GOT3 (cell line): ENCODE results near the gene APOL1.

Experiments
- DNase-seq: peaks from one replicate; lab custom pipeline; 2025; ENCODE audit warnings: mixed read lengths; lab: John Stamatoyannopoulos, UW

APOL1 gene

DNA sequence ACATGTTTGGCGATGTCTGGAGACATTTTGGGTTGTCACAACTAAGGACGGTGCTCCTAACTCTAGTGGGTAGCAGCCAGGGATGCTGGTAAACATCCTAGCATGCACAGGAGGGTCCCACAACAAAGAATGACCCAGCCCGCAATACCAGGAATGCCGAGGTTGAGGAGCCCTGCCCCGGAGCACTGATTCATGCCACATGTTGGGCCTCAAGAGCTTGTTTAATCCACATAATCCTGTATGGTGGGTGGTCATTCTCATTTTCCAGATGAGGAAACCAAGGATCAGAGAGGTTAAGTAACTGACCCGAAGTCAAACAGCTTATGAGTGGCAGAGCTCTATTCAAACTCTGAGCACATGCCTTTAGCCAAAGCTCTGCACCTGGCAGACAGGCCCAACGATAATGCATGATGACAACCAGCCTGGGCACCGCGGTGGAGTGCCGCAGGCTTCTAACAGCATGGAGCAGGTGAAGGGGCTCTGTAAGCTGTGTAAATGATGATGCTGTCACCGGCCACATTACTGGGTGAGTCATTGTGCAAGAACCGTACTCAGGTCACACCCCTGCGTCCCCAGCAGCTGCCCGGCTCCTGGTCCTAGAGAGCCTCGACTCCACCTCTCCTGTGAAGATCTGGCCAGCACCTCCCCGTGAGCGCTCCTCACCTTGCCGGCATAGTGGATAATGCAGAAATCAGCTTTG is 58.6 kb downstream of the APOL1 start:
- DNase-seq = no peak

- no peak for DNase-seq
Observed at GRCh38 chr22:36315325-36315724, 62.4 kb downstream of the APOL1 start.

DNA sequence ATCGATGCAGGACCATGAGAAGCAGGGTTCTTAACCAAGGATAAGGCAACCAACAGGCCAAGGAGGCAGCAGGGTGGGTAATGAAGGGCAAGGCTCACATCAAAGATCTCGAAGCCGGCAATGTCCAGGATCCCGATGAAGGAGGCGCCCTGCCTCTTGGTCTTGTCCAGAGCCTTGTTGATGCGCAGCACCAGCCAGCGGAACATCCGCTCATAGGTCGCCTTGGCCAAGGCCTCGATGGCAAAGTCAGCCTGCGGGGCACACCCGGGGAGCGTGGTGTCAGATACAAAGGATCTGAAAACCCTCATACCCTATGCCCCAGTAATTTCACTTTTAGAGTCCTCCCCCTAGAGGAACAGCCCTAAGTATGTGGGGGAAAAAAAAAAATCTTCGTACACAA is 63.5 kb downstream of the APOL1 start:
- no peak for DNase-seq
